Prostate gland (tissue), 2 donors: Measurements from ENCODE around the gene RPS3A.

Experiments used
- POLR2A ChIP-seq: fragments of 450-650 bp; IDR thresholded peaks from one replicate; pipeline ENCODE4 v1.6.1; 2016; ENCODE audit warnings: antibody characterized with exemption, mild to moderate bottlenecking
- POLR2AphosphoS5 ChIP-seq: sonication (generic); formaldehyde crosslinking; IDR thresholded peaks from one replicate; pipeline ENCODE4 v1.6.1; 2017; ENCODE audit warnings: antibody characterized with exemption
- TF ChIP-seq, protein P1 (sequence below), 4 experiments: fragments of 200-600 bp in 2 of 4; fragments of 450-650 bp in 2 of 4; sonication (generic) in 2 of 4; IDR thresholded peaks; 1 replicate in 3 of 4; 2 replicates in 1 of 4; pipeline ENCODE4 v1.5.1; 2016 to 2019; ENCODE audit warnings: antibody characterized with exemption in 4 of 4, mild to moderate bottlenecking in 2 of 4, moderate library complexity in 2 of 4

DNA sequence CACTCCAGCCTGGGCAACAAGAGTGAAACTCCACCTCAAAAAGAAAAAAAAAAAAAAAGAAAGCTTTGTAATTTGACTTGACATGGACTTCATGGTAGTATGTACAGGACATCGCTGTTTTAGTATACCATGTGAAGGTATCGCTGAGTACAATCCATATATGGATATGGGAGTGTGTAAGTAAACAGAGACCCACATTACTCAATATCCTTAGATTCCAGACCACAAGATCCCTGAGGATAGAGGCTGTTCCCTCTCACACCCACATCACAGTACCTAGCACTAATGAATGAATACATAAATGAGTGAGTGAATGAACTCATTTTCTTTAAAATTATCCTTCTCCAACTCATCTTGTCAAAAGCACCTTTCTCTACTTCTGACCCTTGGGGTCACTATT lies 8.4 kb upstream of the RPS3A start:
- no peak for TF ChIP-seq POLR2A
- TF ChIP-seq, protein P1, sequence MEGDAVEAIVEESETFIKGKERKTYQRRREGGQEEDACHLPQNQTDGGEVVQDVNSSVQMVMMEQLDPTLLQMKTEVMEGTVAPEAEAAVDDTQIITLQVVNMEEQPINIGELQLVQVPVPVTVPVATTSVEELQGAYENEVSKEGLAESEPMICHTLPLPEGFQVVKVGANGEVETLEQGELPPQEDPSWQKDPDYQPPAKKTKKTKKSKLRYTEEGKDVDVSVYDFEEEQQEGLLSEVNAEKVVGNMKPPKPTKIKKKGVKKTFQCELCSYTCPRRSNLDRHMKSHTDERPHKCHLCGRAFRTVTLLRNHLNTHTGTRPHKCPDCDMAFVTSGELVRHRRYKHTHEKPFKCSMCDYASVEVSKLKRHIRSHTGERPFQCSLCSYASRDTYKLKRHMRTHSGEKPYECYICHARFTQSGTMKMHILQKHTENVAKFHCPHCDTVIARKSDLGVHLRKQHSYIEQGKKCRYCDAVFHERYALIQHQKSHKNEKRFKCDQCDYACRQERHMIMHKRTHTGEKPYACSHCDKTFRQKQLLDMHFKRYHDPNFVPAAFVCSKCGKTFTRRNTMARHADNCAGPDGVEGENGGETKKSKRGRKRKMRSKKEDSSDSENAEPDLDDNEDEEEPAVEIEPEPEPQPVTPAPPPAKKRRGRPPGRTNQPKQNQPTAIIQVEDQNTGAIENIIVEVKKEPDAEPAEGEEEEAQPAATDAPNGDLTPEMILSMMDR (IDR thresholded peaks at IDR 0.05) = no peak
- TF ChIP-seq POLR2AphosphoS5 = no peak
